Measurements from ENCODE around the gene PELI1.

The PELI1 gene

GRCh38 chr2:64122358-64122757, 21.9 kb downstream of the PELI1 start:
- Histone ChIP-seq H3F3A (ENCODE audit: low read depth) (no peaks in the 10 kb centered on the region), H3K79me2 (ENCODE audit: insufficient read depth, low read length) (no peaks in the 10 kb centered on the region; the same call in none of the 2 replicates), H3K9me2 (replicated peaks; ENCODE audit: low read depth, low read length) (no peaks in the 10 kb centered on the region), H3K36me3 (ENCODE audit: insufficient read depth, low read length) (no peaks in the 10 kb centered on the region), H3K27me3 (ENCODE audit: insufficient read depth, low read length, poor library complexity, severe bottlenecking) (no peaks in the 10 kb centered on the region), H3K4me2 (ENCODE audit: low read depth, low read length, poor library complexity, severe bottlenecking) (no peak overlapping the region), H3K4me3 (ENCODE audit: low read length, poor library complexity, severe bottlenecking) (no peak overlapping the region), H3K4me1 (ENCODE audit: insufficient read depth, low read length, poor library complexity, severe bottlenecking) (no peaks in the 10 kb centered on the region), H2AFZ (ENCODE audit: low read length) (no peak overlapping the region), H4K20me1 (ENCODE audit: insufficient read depth, low read length, poor library complexity, severe bottlenecking) (no peaks in the 10 kb centered on the region), H3K9ac (ENCODE audit: low read depth, low read length, poor library complexity, severe bottlenecking) (no peak overlapping the region), H3K9me3 (ENCODE audit: insufficient read depth, low read depth, low read length) (no peaks in the 10 kb centered on the region)
- no peak for TF ChIP-seq EZH2phosphoT487 (IDR thresholded peaks at IDR 0.05; ENCODE audit: borderline replicate concordance)
- no peak for TF ChIP-seq CTCF (conservative IDR thresholded peaks at IDR 0.05; ENCODE audit: low read length)

DNA sequence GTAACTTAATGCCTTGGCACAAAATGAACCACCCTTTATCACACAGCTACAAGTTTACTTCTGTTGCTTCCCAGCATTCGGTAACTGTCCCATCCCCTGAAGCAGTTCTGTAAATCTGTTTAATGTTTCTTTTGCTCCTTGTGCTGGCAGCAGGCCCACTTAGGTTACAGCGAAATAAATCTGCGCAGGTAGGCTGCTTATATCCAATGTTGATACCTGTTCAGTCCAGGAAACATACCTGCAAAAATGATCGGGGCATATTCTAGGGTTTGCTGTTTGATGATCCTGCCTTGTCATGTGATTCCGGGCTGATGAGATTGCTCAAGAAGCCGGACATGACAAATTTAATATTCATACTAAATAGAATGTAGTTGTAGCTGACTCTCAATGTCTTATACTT, 23.3 kb downstream of the PELI1 start:
- H2AFZ ChIP-seq (ENCODE audit: low read length), result no peak overlapping the region
- H3K4me3 ChIP-seq (ENCODE audit: low read length, poor library complexity, severe bottlenecking), result no peak overlapping the region
- no peaks in the 10 kb centered on the region for H3K27me3 ChIP-seq (ENCODE audit: insufficient read depth, low read length, poor library complexity, severe bottlenecking)
- H3K36me3 ChIP-seq (ENCODE audit: insufficient read depth, low read length), result no peaks in the 10 kb centered on the region
- no peaks in the 10 kb centered on the region for H4K20me1 ChIP-seq (ENCODE audit: insufficient read depth, low read length, poor library complexity, severe bottlenecking)
- no peaks in the 10 kb centered on the region; the same call in none of the 2 replicates for H3K79me2 ChIP-seq (ENCODE audit: insufficient read depth, low read length)
- no peak for TF ChIP-seq CTCF (conservative IDR thresholded peaks at IDR 0.05; ENCODE audit: low read length)
- H3K9me3 ChIP-seq (ENCODE audit: insufficient read depth, low read depth, low read length), result no peaks in the 10 kb centered on the region
- no peaks in the 10 kb centered on the region for H3F3A ChIP-seq (ENCODE audit: low read depth)
- no peak overlapping the region for H3K4me2 ChIP-seq (ENCODE audit: low read depth, low read length, poor library complexity, severe bottlenecking)
- H3K9ac ChIP-seq (ENCODE audit: low read depth, low read length, poor library complexity, severe bottlenecking), result no peak overlapping the region
- H3K9me2 ChIP-seq (replicated peaks; ENCODE audit: low read depth, low read length), result no peaks in the 10 kb centered on the region
- peaks cover 3% of the 10 kb centered on the region for H3K4me1 ChIP-seq (ENCODE audit: insufficient read depth, low read length, poor library complexity, severe bottlenecking)

DNA sequence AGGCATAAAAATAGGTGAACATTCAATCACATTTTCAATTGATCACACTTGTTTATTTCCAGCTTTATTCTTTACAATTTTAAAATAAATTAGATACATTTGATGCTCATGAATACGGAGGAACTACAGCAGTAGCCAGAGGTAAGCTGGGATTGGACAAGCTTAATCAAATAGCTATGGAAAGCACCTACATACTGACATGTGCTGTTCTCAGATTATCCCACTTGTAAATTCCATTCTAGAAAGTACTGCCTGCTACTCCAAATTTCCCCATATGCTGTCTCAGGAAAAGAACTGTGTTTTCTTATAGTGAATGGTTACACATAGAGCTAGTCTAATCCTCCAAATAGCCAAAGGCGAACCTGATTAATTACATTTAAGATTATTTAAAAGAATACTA, 24.2 kb downstream of the PELI1 start:
- no peak overlapping the region for H3K4me3 ChIP-seq (ENCODE audit: low read length, poor library complexity, severe bottlenecking)
- H4K20me1 ChIP-seq (ENCODE audit: insufficient read depth, low read length, poor library complexity, severe bottlenecking), result no peaks in the 10 kb centered on the region
- H3K9me2 ChIP-seq (replicated peaks; ENCODE audit: low read depth, low read length), result no peaks in the 10 kb centered on the region
- TF ChIP-seq CTCF (conservative IDR thresholded peaks at IDR 0.05; ENCODE audit: low read length), result no peak
- TF ChIP-seq EZH2phosphoT487 (IDR thresholded peaks at IDR 0.05; ENCODE audit: borderline replicate concordance), result no peak
- H3K79me2 ChIP-seq (ENCODE audit: insufficient read depth, low read length), result no peaks in the 10 kb centered on the region; the same call in none of the 2 replicates
- peaks cover 8% of the 10 kb centered on the region for H3K4me1 ChIP-seq (ENCODE audit: insufficient read depth, low read length, poor library complexity, severe bottlenecking)
- no peak overlapping the region for H3K9ac ChIP-seq (ENCODE audit: low read depth, low read length, poor library complexity, severe bottlenecking)
- H3K36me3 ChIP-seq (ENCODE audit: insufficient read depth, low read length), result no peaks in the 10 kb centered on the region
- no peaks in the 10 kb centered on the region for H3K27me3 ChIP-seq (ENCODE audit: insufficient read depth, low read length, poor library complexity, severe bottlenecking)
- H3K9me3 ChIP-seq (ENCODE audit: insufficient read depth, low read depth, low read length), result no peaks in the 10 kb centered on the region
- H2AFZ ChIP-seq (ENCODE audit: low read length), result no peak overlapping the region
- H3K4me2 ChIP-seq (ENCODE audit: low read depth, low read length, poor library complexity, severe bottlenecking), result no peak overlapping the region
- no peaks in the 10 kb centered on the region for H3F3A ChIP-seq (ENCODE audit: low read depth)
